B cell (primary cell): ENCODE results near the gene SLC4A2. TPM values are rescaled to one million over a fixed set of nuclear protein-coding genes. Genes with fewer than 3 reads are reported as not detected.

Experiments used
- ATAC-seq: fragments of 200-7000 bp; cut with Tn5 transposase; one replicate; pipeline ENCODE4 v1.10.0; 2021; ENCODE audit warnings: low read depth, mild to moderate bottlenecking, moderate number of reproducible peaks, moderate library complexity
- CTCF ChIA-PET: fragments of 350-600 bp; sonication (Branson Sonifier 250); formaldehyde crosslinking; loops from one replicate; lab custom pipeline; 2021; ENCODE audit warnings: antibody characterized with exemption, inconsistent platforms; lab: Charles Lee
- POLR2A ChIA-PET: fragments of 350-600 bp; sonication (Branson Sonifier 250); formaldehyde crosslinking; loops from one replicate; lab custom pipeline; 2021; ENCODE audit warnings: antibody characterized with exemption; lab: Charles Lee
- DNase-seq: peaks from one replicate; pipeline ENCODE4 v3.0.0; 2013
- H2AFZ ChIP-seq: 2 replicates; pipeline ENCODE4 v1.6.1; 2012; ENCODE audit warnings: mild to moderate bottlenecking, low read depth, low read length; ENCODE audit not compliant: insufficient read depth, poor library complexity, severe bottlenecking
- H3K27ac ChIP-seq, 2 donors: 1 replicate in 1 of 2; 2 replicates in 1 of 2; pipeline ENCODE4 v1.5.1; 2012 to 2013; ENCODE audit warnings: low read length in 2 of 2, mild to moderate bottlenecking in 2 of 2, moderate library complexity in 1 of 2
- H3K27me3 ChIP-seq, 4 experiments: fragments of 200-600 bp in 1 of 4; sonication (generic) in 1 of 4; replicated peaks in 1 of 4; 1 replicate in 2 of 4; 2 replicates in 2 of 4; pipeline versions ENCODE4 v1.6.1 to v1.7.0; 2013 to 2016; ENCODE audit warnings: low read length in 3 of 4, mild to moderate bottlenecking in 2 of 4, mixed read lengths in 1 of 4, moderate library complexity in 1 of 4; ENCODE audit not compliant: insufficient read depth in 4 of 4, control insufficient read depth in 3 of 4; ENCODE audit errors: control extremely low read depth in 1 of 4
- H3K36me3 ChIP-seq, 2 experiments: replicated peaks in 1 of 2; 1 replicate in 1 of 2; 2 replicates in 1 of 2; pipeline versions ENCODE4 v1.6.1 to v1.7.1; 2013; ENCODE audit warnings: low read length in 1 of 2; ENCODE audit not compliant: insufficient read depth in 2 of 2, control insufficient read depth in 1 of 2; ENCODE audit errors: control extremely low read depth in 1 of 2, extremely low read depth in 1 of 2
- H3K4me1 ChIP-seq, 2 donors: fragments of 200-600 bp in 1 of 2; sonication (generic) in 1 of 2; 1 replicate in 1 of 2; 2 replicates in 1 of 2; pipeline versions ENCODE4 v1.5.1 to v1.6.1; 2013 to 2017; ENCODE audit warnings: low read length in 2 of 2; ENCODE audit not compliant: control insufficient read depth in 2 of 2, insufficient read depth in 2 of 2
- H3K4me2 ChIP-seq: replicated peaks from 2 replicates; pipeline ENCODE3; 2012; ENCODE audit warnings: mild to moderate bottlenecking, low read depth, low read length; ENCODE audit not compliant: poor library complexity, severe bottlenecking
- H3K4me3 ChIP-seq, 5 experiments: fragments of 200-600 bp in 1 of 5; sonication (generic) in 1 of 5; 1 replicate in 3 of 5; 2 replicates in 2 of 5; pipeline versions ENCODE4 v1.5.1 to v1.7.0; 2011 to 2016; ENCODE audit warnings: low read length in 4 of 5, mild to moderate bottlenecking in 4 of 5, low read depth in 2 of 5, control low read depth in 1 of 5, moderate library complexity in 1 of 5; ENCODE audit not compliant: insufficient read depth in 1 of 5; ENCODE audit errors: control extremely low read depth in 1 of 5, extremely low read depth in 1 of 5
- H3K79me2 ChIP-seq: fragments of 200-600 bp; sonication (generic); one replicate; pipeline ENCODE4 v1.6.0; 2016; ENCODE audit warnings: low read length; ENCODE audit not compliant: control insufficient read depth, insufficient read depth
- H3K9ac ChIP-seq: fragments of 200-600 bp; sonication (generic); 2 replicates; pipeline ENCODE4 v1.6.1; 2017; ENCODE audit warnings: mild to moderate bottlenecking, low read length, moderate library complexity
- H3K9me3 ChIP-seq, 3 donors: one replicate each; pipeline versions ENCODE4 v1.6.1 to v1.7.1; 2013; ENCODE audit warnings: low read length in 2 of 3; ENCODE audit not compliant: control insufficient read depth in 2 of 3, insufficient read depth in 1 of 3; ENCODE audit errors: control extremely low read depth in 1 of 3
- H4K20me1 ChIP-seq: 2 replicates; pipeline ENCODE4 v1.6.0; 2012; ENCODE audit warnings: mild to moderate bottlenecking, low read length; ENCODE audit not compliant: insufficient read depth, control insufficient read depth, poor library complexity, severe bottlenecking
- H3K27ac Mint-ChIP-seq: one replicate; pipeline ENCODE4 v1.8.0; 2021; ENCODE audit warnings: mixed read lengths
- H3K27me3 Mint-ChIP-seq: one replicate; pipeline ENCODE4 v1.8.0; 2021; ENCODE audit warnings: mixed read lengths
- H3K4me1 Mint-ChIP-seq: one replicate; pipeline ENCODE4 v1.8.0; 2021; ENCODE audit warnings: mixed read lengths
- H3K4me3 Mint-ChIP-seq: one replicate; pipeline ENCODE4 v1.8.0; 2021; ENCODE audit warnings: mixed read lengths
- H3K9me3 Mint-ChIP-seq: one replicate; pipeline ENCODE4 v1.8.0; 2022; ENCODE audit warnings: mixed read lengths; ENCODE audit not compliant: insufficient read depth
- CTCF ChIP-seq: fragments of 200-600 bp; IDR thresholded peaks from one replicate; pipeline ENCODE4 v1.8.0; 2022; ENCODE audit warnings: antibody characterized with exemption, mild to moderate bottlenecking
- EZH2 ChIP-seq: IDR thresholded peaks from 2 replicates; pipeline ENCODE4 v1.6.1; 2012; ENCODE audit warnings: borderline replicate concordance, low read depth, mild to moderate bottlenecking, moderate library complexity, low read length; ENCODE audit not compliant: insufficient read depth, poor library complexity, severe bottlenecking
- WGBS: methylation state at CpG from one replicate; pipeline ENCODE4 v1.1.5; 2013; ENCODE audit warnings: missing lambda C conversion rate; ENCODE audit not compliant: insufficient coverage; 5-methylcytosine and 5-hydroxymethylcytosine counted together
- intact Hi-C: fragments of 100-400 bp; cut with micrococcal nuclease; formaldehyde crosslinking; loops from one replicate; pipeline ENCODE4 v1.10.0; 2022
- polyA plus RNA-seq: library from polyadenylated mRNA; depleted of rRNA; stranded (reverse); fragments of >200 nt; gene quantifications from 2 replicates; pipeline ENCODE4 v1.2.3, GENCODE V29; 2012
- total RNA-seq, 2 donors: library from RNA; stranded (reverse); fragments of 120-200 nt in 1 of 2; gene quantifications; 1 replicate in 1 of 2; 2 replicates in 1 of 2; pipeline versions ENCODE4 v1.2.3 to v1.2.4, GENCODE V29; 2013 to 2022

Gene SLC4A2
- total and polyA plus RNA-seq, 2 donors (not counting 1 experiment from before 2014, with no cell fraction given): 82.8 to 113 TPM

- CTCF ChIA-PET: interaction anchor here (1.0 to 1.6 kb wide), 4 partner anchors 17 to 35 kb away, joined by 3 to 6 read pairs (median 4); no protein-coding TSS in a partner anchor
- TF ChIP-seq CTCF: no peak
- no peak for TF ChIP-seq EZH2
- H3K4me1 Mint-ChIP-seq: peaks cover 28% of the 10 kb centered on the region
- H3K4me2 ChIP-seq: peak overlapping the region; percentile 100
- peak overlapping the region; percentile 55 for H2AFZ ChIP-seq
- no peaks in the 10 kb centered on the region for H3K36me3 ChIP-seq
- no peaks in the 10 kb centered on the region for H3K79me2 ChIP-seq
- H3K27ac ChIP-seq: peak overlapping the region in 1 of 2 donors; percentile 36
- H4K20me1 ChIP-seq: no peaks in the 10 kb centered on the region
- no peak for ATAC-seq
- intact Hi-C loops: loop anchor here (5.0 to 10.0 kb wide), 3 partner anchors 77 to 846 kb away; no protein-coding TSS in a partner anchor
- no peak overlapping the region for H3K4me3 ChIP-seq
- H3K4me1 ChIP-seq: peaks cover 35 to 38% of the 10 kb centered on the region in 2 donors
- no peaks in the 10 kb centered on the region for H3K9me3 Mint-ChIP-seq
- H3K4me3 Mint-ChIP-seq: peak overlapping the region; percentile 24
- POLR2A ChIA-PET: no interaction called here
- peaks cover 30% of the 10 kb centered on the region for H3K27me3 Mint-ChIP-seq
- H3K9ac ChIP-seq: no peak overlapping the region
- H3K27ac Mint-ChIP-seq: no peak overlapping the region
- H3K27me3 ChIP-seq: peaks cover 0 to 51% (median 16%) of the 10 kb centered on the region in 4 experiments
- H3K9me3 ChIP-seq: peaks cover 0 to 4% (median 0%) of the 10 kb centered on the region in 3 donors
- DNase-seq: peak; percentile 63
- 13% methylated on average over 26 of the region's 30 CpGs for WGBS
Measured at GRCh38 chr7:151088856-151089699, 29.7 kb downstream of the SLC4A2 start.
